Osteoblast (primary cell): ENCODE data around the gene DDIT4. TPM values are rescaled to one million over a fixed set of nuclear protein-coding genes. Genes with fewer than 3 reads are reported as not detected.
"Not testable (repeated sequence)": the region's sequence is repeated elsewhere in the genome, so short reads cannot be mapped to it uniquely, and the experiment has no call there.

ENCODE experiments used
- DNase-seq: peaks from one replicate; pipeline ENCODE4 v3.0.0; 2011; ENCODE audit warnings: low spot score, mixed read lengths; ENCODE audit not compliant: insufficient read length; ENCODE audit errors: missing footprints
- H2AFZ ChIP-seq: 2 replicates; pipeline ENCODE4 v1.6.0; 2011; ENCODE audit warnings: mild to moderate bottlenecking, low read length
- H3K27ac ChIP-seq: 2 replicates; pipeline ENCODE4 v1.5.1; 2011; ENCODE audit warnings: mild to moderate bottlenecking, low read depth, low read length, moderate library complexity
- H3K27me3 ChIP-seq: 2 replicates; pipeline ENCODE4 v1.6.0; 2012; ENCODE audit warnings: mild to moderate bottlenecking, control low read depth, inconsistent platforms, low read length, moderate library complexity; ENCODE audit not compliant: insufficient read depth
- H3K36me3 ChIP-seq: 2 replicates; pipeline ENCODE4 v1.5.1; 2011; ENCODE audit warnings: mild to moderate bottlenecking, low read length, control low read depth, moderate library complexity; ENCODE audit not compliant: insufficient read depth
- H3K4me1 ChIP-seq: 2 replicates; pipeline ENCODE4 v1.5.1; 2011; ENCODE audit warnings: mild to moderate bottlenecking, low read length, control low read depth, moderate library complexity; ENCODE audit not compliant: insufficient read depth
- H3K4me2 ChIP-seq: 2 replicates; pipeline ENCODE4 v1.6.0; 2011; ENCODE audit warnings: mild to moderate bottlenecking, low read length; ENCODE audit not compliant: insufficient read depth
- H3K4me3 ChIP-seq: fragments of 200-600 bp; sonication (generic); 3 replicates; pipeline ENCODE4 v1.5.1; 2012; ENCODE audit warnings: mild to moderate bottlenecking, low read length, inconsistent platforms; ENCODE audit not compliant: insufficient read depth
- H3K79me2 ChIP-seq: 2 replicates; pipeline ENCODE4 v1.6.0; 2012; ENCODE audit warnings: mild to moderate bottlenecking, low read length, control low read depth, inconsistent platforms; ENCODE audit not compliant: insufficient read depth
- H3K9me3 ChIP-seq: 2 replicates; pipeline ENCODE4 v1.5.1; 2011; ENCODE audit warnings: low read depth, low read length, control low read depth
- H4K20me1 ChIP-seq: 2 replicates; pipeline ENCODE4 v1.6.0; 2012; ENCODE audit warnings: mild to moderate bottlenecking, low read length, control low read depth; ENCODE audit not compliant: insufficient read depth
- total RNA-seq: library from RNA; depleted of rRNA; stranded (reverse); fragments of >200 nt; gene quantifications from 2 replicates; pipeline ENCODE4 v1.2.3, GENCODE V29; 2012
- TF ChIP-seq, protein P1 (sequence below): IDR thresholded peaks from 2 replicates; pipeline ENCODE4 v1.5.1; 2011; ENCODE audit warnings: mild to moderate bottlenecking, low read depth, low read length, moderate library complexity; ENCODE audit errors: extremely low read depth

DDIT4 gene
- total RNA-seq, 1 donor, result 522 TPM

GRCh38 chr10:72265990-72266865, 7.5 kb upstream of the DDIT4 start:
- TF ChIP-seq, protein P1, sequence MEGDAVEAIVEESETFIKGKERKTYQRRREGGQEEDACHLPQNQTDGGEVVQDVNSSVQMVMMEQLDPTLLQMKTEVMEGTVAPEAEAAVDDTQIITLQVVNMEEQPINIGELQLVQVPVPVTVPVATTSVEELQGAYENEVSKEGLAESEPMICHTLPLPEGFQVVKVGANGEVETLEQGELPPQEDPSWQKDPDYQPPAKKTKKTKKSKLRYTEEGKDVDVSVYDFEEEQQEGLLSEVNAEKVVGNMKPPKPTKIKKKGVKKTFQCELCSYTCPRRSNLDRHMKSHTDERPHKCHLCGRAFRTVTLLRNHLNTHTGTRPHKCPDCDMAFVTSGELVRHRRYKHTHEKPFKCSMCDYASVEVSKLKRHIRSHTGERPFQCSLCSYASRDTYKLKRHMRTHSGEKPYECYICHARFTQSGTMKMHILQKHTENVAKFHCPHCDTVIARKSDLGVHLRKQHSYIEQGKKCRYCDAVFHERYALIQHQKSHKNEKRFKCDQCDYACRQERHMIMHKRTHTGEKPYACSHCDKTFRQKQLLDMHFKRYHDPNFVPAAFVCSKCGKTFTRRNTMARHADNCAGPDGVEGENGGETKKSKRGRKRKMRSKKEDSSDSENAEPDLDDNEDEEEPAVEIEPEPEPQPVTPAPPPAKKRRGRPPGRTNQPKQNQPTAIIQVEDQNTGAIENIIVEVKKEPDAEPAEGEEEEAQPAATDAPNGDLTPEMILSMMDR, result no peak
- Histone ChIP-seq H3K9me3 (no peaks in the 10 kb centered on the region), H3K4me3 (no peak overlapping the region), H3K36me3 (no peaks in the 10 kb centered on the region), H3K79me2 (no peaks in the 10 kb centered on the region), H3K4me2 (no peak overlapping the region), H2AFZ (no peak overlapping the region), H3K27me3 (no peaks in the 10 kb centered on the region), H3K27ac (no peak overlapping the region), H3K4me1 (peaks cover 4% of the 10 kb centered on the region), H4K20me1 (no peaks in the 10 kb centered on the region)
- DNase-seq, result no peak

- Histone ChIP-seq H3K4me1 (peaks cover 2% of the 10 kb centered on the region), H3K4me2 (no peak overlapping the region), H3K27me3 (no peaks in the 10 kb centered on the region), H3K36me3 (no peaks in the 10 kb centered on the region), H3K79me2 (no peaks in the 10 kb centered on the region), H3K4me3 (no peak overlapping the region), H2AFZ (no peak overlapping the region), H3K27ac (no peak overlapping the region), H3K9me3 (no peaks in the 10 kb centered on the region), H4K20me1 (no peaks in the 10 kb centered on the region)
- TF ChIP-seq, protein P1, result no peak
- no peak for DNase-seq
Measured at GRCh38 chr10:72267381-72267780, 6.3 kb upstream of the DDIT4 start.

GRCh38 chr10:72267819-72268399, 5.8 kb upstream of the DDIT4 start:
- Histone ChIP-seq H3K27me3 (no peaks in the 10 kb centered on the region), H4K20me1 (no peaks in the 10 kb centered on the region), H3K9me3 (no peaks in the 10 kb centered on the region), H3K36me3 (no peaks in the 10 kb centered on the region), H3K27ac (no peak overlapping the region), H3K4me1 (peaks cover 5% of the 10 kb centered on the region), H3K79me2 (no peaks in the 10 kb centered on the region), H3K4me2 (no peak overlapping the region), H2AFZ (no peak overlapping the region), H3K4me3 (no peak overlapping the region)
- no peak for DNase-seq
- TF ChIP-seq, protein P1, result no peak

- not testable (repeated sequence) for H4K20me1 ChIP-seq
Measured at GRCh38 chr10:72268475-72269200, 5.1 kb upstream of the DDIT4 start.

More at GRCh38 chr10:72268475-72269200, 5.1 kb upstream of the DDIT4 start:
- H3K36me3 ChIP-seq, H2AFZ ChIP-seq, H3K9me3 ChIP-seq, H3K27me3 ChIP-seq, H3K4me3 ChIP-seq, H3K4me2 ChIP-seq, H3K79me2 ChIP-seq, DNase-seq, H3K27ac ChIP-seq: not testable (repeated sequence)
- H3K4me1 ChIP-seq, result peaks cover 11% of the 10 kb centered on the region
